ENCODE results near the gene CCDC6. TPM values are rescaled to one million over a fixed set of nuclear protein-coding genes. Genes with fewer than 3 reads are reported as not detected.
"Not testable (repeated sequence)": the region's sequence is repeated elsewhere in the genome, so short reads cannot be mapped to it uniquely, and the experiment has no call there.

CCDC6 gene
- polyA plus RNA-seq, 12 donors, result 16.1 to 29.7 (median 21.7) TPM; not detected in 1

- DNase-seq, result no peak
Observed at GRCh38 chr10:59771162-59771807, 135.1 kb downstream of the CCDC6 start.

DNA sequence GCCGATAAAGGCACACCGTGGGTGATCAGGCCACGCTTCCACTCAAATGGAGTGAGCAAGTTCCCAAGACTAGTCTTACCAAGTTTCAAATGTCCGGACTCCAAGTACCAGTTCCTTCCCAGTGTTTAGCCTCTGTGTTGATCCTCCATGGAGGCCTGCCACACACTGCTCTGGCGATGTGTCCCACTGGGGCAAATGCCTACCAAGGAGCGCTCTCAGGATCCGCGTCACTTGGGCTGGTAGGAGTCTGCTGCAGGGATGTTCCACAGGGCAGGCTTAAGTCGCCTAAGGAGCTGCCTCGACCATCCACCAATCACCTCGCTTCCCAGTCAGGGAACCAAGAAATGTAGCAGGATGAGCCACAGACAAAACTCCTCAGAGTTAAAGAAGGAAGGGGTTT lies 135.7 kb downstream of the CCDC6 start:
- no peak for DNase-seq

- no peak for DNase-seq
Observed at GRCh38 chr10:59762505-59762904, 143.9 kb downstream of the CCDC6 start.

- DNase-seq, result no peak
Observed at GRCh38 chr10:59757966-59758365, 148.4 kb downstream of the CCDC6 start.

DNA sequence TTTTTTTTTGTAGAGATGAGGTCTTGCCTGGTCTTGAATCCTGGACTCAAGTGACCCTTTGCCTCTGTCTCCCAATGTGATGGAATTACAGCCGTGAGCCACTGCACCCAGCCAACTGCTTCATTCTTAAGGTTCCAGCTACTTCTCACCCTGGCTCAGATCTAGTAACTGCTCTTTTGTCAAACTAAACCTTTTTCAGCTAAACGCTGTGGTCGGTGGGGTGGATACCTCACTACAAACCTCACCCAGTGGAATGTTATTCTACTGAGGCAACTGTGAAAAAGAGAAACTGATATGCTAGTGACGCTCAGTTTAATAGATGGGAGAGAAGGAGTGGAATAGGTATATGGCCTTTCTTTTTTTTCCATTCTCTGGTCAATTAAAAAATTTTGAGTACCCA lies 151.4 kb downstream of the CCDC6 start:
- DNase-seq, result no peak

DNA sequence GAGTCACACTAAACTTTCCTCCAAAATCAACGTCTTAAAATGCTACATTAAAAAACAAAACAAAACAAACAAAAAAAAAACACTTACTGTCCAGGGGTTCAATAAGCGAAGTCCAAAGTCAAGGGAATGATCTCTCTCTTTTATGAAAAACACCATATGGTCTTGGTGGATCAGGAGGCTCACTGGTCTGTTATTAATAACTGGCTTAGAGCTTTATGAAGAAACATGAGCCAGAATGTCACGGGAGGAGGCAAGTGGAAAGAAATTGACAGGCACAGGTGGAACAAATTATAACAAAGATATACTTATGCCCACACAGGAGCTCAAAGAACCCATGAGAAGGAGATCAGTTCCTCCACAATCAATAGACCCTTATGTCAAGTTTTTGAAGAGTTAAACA lies 153.1 kb downstream of the CCDC6 start, which contains the start of gene MRLN:
Gene MRLN (minus strand): TSS at position 189 of the 400 bp plus-strand sequence.
- DNase-seq, result peak; percentile 33

GRCh38 chr10:59752278-59752940 lies 153.9 kb downstream of the CCDC6 start:
- DNase-seq, result no peak

GRCh38 chr10:59750155-59750945 lies 156.0 kb downstream of the CCDC6 start:
- no peak for DNase-seq

GRCh38 chr10:59748834-59749233 lies 157.5 kb downstream of the CCDC6 start:
- DNase-seq, result no peak

- no peak for DNase-seq
Observed at GRCh38 chr10:59745163-59745650, 161.1 kb downstream of the CCDC6 start.

DNA sequence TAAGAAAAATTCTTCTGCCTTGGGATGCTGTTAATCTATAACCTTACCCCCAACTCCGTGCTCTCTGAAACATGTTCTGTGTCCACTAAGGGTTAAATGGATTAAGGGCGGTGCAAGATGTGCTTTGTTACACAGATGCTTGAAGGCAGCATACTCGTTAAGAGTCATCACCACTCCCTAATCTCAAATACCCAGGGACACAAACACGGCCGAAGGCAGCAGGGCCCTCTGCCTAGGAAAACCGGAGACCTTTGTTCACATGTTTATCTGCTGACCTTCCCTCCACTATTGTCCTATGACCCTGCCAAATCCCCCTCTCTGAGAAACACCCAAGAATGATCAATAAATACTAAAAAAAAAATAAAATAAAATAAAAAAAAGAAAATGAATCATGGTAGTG lies 161.6 kb downstream of the CCDC6 start:
- DNase-seq, result not testable (repeated sequence)

DNA sequence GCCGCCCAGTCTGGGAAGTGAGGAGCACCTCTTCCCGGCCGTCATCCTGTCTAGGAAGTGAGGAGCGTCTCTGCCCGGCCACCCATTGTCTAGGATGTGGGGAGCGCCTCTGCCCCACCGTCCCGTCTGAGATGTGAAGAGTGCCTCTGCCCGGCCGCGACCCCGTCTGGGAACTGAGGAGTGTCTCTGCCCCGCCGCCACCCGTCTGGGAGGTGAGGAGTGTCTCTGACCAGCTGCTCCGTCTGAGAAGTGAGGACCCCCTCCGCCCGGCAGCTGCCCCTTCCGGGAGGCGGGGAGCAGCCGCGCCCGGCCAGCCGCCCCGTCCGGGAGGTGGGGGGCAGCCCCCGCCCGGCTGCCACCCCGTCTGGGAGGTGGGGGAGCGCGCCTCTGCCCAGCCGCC lies 162.2 kb downstream of the CCDC6 start:
- DNase-seq, result not testable (repeated sequence)

DNA sequence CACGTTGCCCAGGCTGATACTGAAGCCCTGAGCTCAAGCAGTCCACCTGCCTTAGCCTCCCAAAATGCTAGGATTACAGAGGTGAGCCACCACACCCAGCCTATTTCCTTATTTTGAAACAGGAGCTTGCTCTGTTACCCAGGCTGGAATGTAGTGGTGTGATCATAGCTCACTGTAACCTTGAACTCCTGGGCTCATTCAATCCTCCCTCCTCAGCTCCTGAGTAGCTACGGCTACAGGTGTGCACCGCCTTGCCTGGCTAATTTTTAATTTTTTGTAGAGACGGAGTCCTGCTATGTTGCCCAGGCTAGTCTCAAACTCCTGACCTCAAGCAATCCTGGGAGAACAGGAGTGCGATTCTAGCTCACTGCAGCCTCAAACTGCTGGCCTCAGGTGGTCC lies 164.8 kb downstream of the CCDC6 start:
- no peak for DNase-seq

DNA sequence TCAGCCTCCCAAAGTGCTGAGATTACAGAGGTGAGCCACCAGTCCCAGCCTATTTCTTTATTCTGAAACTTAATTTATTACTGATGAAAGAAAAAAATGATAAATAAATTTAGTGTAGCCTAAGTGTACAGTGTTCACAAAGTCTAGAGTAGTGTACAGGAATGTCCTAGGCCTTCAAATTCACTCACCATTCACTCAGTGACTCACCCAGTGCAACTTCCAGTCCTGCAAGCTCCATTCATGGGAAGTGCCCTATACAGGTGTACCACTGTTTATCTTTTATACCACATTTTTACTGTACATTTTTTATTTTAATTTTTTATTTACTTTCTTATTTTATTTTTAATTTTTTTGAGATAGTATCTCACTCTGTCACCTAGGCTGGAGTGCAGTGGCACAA lies 165.3 kb downstream of the CCDC6 start:
- DNase-seq, result no peak

Other genes starting within 250 kb of the CCDC6 start
- gene SLC16A9, start 196.7 kb downstream of the CCDC6 start, polyA plus RNA-seq (ENCODE audit: insufficient read length in 12 of 12), result 1 to 10 TPM in 11 of 12 donors, not detected in 1; 2.6 to 8.0 (median 4.9) TPM
- 100 to 1,000 TPM in 10 of 12 donors, 10 to 100 TPM in 1, not detected in 1; 53.1 to 262 (median 168) TPM for gene MRLN, start 153.1 kb downstream of the CCDC6 start, polyA plus RNA-seq (ENCODE audit: insufficient read length in 12 of 12)